22Rv1 (cell line): Measurements from ENCODE around the gene PRKCE.
"Not testable (repeated sequence)": the region's sequence is repeated elsewhere in the genome, so short reads cannot be mapped to it uniquely, and the experiment has no call there.

Experiments
- H3K27ac ChIP-seq: fragments of 450-650 bp; 2 replicates; pipeline ENCODE4 v1.5.1; 2017
- ZFX ChIP-seq: fragments of 450-650 bp; IDR thresholded peaks from 2 replicates; pipeline ENCODE4 v1.6.1; 2017; ENCODE audit warnings: antibody characterized with exemption, borderline replicate concordance
- TF ChIP-seq, protein P1 (sequence below): fragments of 450-650 bp; IDR thresholded peaks from 2 replicates; pipeline ENCODE4 v1.5.1; 2017; ENCODE audit warnings: mild to moderate bottlenecking

Gene PRKCE

DNA sequence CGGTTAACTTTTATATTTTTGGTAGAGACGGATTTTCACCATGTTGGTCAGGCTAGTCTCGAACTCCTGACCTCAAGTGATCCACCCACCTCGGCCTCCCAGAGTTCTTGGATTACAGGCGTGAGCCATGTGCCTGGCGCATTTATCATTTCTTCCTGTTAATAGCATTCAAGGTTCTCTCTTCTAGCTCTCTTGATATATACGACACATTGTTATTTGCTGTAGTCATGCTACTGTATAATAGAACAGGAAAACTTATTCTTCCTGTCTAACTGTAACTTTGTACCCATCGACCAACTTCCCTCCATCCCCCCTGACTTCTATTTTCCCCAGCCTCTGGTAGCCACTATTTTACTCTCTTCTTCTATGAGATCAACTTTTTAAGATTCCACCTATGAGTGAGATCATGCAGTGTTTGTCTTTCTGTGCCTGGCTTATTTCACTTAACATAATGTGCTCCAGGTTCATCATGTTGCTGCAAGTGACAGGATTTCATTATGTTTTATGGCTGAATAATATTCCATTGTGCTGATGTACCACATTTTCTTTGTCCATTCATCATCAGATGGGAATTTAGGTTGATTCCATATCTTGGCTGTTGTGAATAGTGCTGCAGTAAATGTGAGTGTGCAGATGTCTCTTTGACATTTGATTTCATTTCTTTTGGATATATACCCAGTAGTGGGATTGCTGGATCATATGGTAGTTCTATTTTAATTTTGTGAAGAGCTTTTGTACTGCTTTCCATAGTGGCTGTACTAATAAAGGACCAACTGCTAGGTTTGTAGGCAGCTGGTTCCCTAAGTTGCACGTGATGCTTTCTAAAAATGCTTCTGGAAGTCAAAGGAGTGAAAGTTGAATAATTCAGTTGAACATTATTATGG lies 205.2 kb downstream of the PRKCE start:
- no peak overlapping the region for H3K27ac ChIP-seq
- no peak for TF ChIP-seq ZFX
- TF ChIP-seq, protein P1, sequence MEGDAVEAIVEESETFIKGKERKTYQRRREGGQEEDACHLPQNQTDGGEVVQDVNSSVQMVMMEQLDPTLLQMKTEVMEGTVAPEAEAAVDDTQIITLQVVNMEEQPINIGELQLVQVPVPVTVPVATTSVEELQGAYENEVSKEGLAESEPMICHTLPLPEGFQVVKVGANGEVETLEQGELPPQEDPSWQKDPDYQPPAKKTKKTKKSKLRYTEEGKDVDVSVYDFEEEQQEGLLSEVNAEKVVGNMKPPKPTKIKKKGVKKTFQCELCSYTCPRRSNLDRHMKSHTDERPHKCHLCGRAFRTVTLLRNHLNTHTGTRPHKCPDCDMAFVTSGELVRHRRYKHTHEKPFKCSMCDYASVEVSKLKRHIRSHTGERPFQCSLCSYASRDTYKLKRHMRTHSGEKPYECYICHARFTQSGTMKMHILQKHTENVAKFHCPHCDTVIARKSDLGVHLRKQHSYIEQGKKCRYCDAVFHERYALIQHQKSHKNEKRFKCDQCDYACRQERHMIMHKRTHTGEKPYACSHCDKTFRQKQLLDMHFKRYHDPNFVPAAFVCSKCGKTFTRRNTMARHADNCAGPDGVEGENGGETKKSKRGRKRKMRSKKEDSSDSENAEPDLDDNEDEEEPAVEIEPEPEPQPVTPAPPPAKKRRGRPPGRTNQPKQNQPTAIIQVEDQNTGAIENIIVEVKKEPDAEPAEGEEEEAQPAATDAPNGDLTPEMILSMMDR: no peak

DNA sequence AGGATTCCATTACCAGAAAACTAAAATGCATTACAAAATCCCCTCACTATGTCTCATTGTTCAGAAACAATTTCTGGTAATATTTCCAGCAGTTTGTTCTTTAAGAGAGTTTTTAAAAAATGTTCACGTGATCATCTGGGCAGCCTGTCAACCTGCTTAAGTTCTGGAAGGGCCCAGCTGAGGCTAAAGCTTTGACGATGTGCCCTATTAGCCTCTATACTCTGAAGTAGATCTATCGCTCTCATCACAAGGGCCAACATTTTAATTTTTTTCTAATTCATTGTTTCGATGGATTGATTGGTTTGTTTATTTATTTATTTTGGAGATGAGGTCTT lies 205.8 kb downstream of the PRKCE start:
- no peak for TF ChIP-seq ZFX
- TF ChIP-seq, protein P1: no peak
- H3K27ac ChIP-seq: no peak overlapping the region

DNA sequence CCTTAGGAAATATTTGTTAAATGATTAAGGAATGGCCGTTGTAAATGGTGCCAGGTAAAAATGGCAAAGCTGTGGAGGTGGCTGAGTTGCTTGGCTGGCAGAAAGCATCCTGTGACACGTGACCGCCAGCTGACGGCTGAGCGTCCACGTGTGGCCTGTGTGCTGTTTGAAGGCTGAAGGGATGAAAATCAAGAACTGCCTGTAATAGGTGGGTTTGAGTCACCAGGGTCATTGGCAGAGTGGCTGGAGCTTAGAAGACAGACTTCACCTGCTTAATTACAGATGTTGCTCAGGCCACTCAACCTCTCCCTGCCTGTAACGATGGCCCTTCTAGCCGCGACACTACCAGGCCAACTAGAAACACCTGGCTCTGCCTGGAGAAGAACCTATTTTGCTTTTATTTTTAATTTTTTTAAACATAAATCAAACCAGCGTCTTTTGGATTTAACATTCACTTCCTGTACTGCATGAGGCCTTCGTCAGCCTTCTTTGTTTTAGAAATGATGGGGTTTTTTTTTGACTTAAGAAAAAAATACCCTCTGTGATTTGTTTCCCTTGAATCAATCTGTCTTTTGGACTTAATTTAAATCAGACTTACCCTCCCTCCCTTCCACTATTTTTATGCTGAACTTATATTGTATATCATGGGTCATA lies 206.5 kb downstream of the PRKCE start:
- no peak for TF ChIP-seq ZFX
- TF ChIP-seq, protein P1: no peak

DNA sequence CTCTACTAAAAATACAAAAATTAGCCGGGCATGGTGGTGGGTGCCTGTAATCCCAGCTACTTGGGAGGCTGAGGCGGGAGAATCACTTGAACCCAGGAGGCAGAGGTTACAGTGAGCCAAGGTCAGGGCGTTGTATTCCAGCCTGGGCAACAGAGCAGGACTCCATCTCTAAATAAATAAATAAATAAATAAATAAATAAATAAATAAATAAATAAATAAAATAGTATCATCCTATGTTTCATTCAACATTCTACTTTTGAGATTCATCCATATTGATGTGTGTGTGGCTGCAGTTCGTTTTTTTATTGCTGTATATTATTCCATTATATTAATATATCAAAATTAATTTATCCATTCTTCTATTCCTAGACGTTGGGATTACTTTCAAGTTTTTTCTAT lies 207.4 kb downstream of the PRKCE start:
- H3K27ac ChIP-seq: not testable (repeated sequence)

More for the DNA sequence above, 206.5 kb downstream of the PRKCE start:
- H3K27ac ChIP-seq: no peak overlapping the region

DNA sequence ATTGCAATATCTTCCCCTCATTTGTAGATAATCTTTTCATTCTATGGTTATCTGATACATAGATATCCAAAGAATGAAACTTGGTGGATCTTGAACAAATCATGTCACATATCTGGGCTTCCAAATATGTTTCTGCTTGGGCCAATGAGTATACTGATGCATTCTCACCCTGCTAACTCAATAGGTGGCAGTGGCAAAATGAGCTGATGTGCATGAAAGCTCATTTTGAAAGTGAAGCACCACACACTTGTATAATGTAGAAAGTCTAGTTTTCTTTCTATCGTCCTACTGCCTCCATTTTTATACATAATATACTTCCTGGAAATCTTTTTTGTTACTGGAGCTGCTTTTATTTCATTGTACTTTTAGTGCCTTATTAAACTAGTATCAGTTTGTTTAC lies 208.2 kb downstream of the PRKCE start:
- TF ChIP-seq ZFX: no peak
- TF ChIP-seq, protein P1: no peak
- no peak overlapping the region for H3K27ac ChIP-seq

DNA sequence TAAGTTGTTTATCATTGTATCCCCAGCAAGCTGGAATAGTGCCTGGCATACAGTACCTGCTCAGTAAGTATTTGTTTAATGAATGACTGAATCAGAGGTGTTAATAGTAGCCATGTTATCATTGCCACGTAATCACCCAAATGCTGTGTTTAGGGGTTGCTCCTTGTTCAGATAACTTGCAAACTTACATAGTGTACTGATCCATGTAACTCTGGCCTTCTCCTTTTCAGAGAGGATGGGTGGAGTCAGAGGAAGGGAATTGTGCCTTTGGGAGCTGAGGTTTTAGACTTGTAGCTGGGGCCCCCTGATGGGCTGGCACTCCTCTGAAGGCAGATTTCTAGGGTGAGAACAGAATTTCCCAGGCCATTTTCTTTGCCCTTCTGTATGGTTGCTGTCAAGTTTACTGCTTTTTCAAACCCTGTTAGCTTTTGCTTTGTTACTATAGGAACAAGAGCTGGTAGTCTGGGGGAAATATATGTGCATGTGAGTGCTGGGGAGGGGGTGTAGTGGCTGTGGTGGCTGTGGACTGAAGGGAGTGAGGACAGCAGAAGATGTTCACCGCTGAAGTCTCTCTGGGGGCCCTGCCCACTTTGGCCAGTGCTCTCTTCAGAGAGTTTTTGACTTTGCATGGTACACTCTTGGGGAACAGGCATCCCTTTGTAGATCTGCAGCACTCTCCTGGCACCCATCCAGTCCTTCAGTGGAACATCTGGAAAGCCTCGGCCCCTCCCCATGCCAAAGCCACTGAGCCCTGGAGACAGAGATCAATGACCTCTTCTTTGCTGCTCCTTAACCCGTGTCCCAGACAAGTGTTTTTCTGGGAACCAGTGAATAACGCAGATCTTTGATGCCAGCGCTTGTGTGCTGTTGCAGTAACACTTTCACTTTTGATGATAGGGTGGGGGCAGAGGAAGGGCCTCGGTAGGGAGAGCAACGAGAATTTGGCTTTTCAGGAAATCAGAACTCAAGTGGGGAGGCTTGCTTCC lies 209.0 kb downstream of the PRKCE start:
- H3K27ac ChIP-seq: no peak overlapping the region
- no peak for TF ChIP-seq ZFX
- TF ChIP-seq, protein P1: no peak

DNA sequence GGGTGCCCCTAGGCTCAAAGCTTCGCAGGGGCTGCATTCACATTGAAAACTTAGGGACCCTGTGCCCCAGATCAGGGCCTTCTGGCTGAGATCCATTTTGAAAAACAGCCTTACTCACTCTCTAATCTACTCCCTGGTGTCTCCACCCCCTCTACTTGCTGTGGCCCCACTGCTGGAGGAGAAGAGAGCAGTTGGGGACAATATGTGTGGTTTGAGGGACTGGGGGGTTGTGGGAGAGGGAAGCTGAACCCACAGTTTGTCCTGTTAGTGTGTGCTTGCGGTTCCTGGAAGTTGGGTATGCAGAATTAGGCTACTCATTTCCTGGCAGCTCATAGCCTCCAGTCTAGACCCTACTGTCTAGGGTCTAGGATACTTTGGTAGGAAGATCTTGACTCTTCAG lies 211.4 kb downstream of the PRKCE start:
- TF ChIP-seq, protein P1: no peak
- no peak for TF ChIP-seq ZFX
- H3K27ac ChIP-seq: no peak overlapping the region
